GM18526 (cell line): ENCODE measurements around the gene CDH11.

Experiments used
- POLR2A ChIP-seq: IDR thresholded peaks from 3 replicates; pipeline ENCODE4 v1.6.1; 2011; ENCODE audit not compliant: insufficient read length; ENCODE audit errors: extremely low read depth

CDH11 gene

GRCh38 chr16:65038100-65038499 lies 83.8 kb downstream of the CDH11 start:
- TF ChIP-seq POLR2A: no peak

- TF ChIP-seq POLR2A: no peak
These were observed 84.3 kb downstream of the CDH11 start for GRCh38 chr16:65037556-65037955.

DNA sequence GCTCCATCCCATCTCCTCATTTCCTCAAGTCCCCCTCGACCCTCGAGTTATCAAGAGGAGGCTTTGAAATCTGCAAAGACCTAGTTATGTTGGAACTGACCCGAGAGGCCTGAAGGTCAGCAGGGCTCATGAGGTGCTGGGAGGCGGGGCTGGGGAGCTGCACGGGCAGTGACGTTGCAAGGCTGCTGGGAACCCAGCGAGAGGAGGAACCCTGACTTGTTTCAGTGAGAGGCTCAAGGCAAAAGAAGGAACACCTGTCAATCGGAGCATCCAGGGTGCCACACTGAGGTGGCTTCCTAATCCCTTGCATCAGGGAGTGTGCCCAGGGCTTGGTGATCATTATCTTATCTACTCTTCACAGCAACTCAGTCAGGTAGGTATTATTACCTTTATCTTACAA lies 86.9 kb downstream of the CDH11 start:
- TF ChIP-seq POLR2A: no peak

DNA sequence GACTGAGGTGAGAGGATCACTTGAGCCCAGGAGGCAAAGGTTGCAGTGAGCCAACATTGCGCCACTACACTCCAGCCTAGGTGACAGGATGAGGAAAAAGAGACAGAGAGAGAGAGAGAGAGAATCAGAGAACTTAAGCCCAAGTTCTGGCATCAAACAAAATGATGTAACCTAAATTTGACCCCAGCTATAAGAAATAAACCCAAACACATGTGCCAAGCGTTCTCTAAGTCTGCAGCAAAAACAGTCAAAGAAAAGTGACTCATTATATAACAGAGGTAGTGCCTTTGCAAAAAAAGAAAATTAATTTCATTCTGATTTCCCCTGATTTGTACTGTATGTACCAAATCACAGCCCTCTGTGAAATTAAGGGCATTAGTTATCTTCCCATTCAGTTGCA lies 89.5 kb downstream of the CDH11 start:
- no peak for TF ChIP-seq POLR2A

GRCh38 chr16:65024767-65025178 lies 97.1 kb downstream of the CDH11 start:
- no peak for TF ChIP-seq POLR2A

GRCh38 chr16:65023802-65024201 lies 98.1 kb downstream of the CDH11 start:
- no peak for TF ChIP-seq POLR2A

DNA sequence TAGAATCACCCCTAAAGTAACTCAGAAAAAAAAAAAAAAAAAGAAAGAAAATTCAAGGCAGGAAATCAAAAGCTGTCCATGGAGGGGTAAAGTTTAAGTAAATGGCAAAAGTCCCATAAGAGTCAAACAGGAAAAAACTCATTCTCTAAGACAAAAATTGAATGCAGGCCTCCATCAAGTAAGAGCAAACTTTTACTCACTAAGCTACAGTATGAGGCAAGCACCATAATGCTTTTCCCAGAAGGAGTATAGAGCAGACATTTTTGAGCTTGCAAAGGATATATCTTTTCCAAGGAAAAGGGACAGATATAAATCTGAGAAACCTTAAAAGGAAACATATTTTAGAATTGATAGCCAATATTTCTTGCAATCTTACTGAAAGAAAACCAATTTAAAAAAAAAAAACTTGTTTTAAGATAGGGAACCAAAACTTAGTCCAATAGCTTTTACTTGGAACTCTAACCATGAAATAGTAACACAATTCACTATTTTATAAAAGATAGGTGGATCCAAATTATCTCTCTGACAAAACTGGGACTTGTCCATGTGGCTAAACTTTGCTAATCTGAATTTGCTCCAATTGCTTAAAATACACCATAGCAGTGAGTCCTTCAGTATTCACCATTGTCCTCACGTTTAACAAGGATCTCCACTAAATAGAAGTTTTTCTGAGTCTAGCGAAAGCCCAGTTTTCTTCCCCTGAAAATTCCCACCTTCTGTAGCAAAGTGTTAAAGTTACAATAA lies 99.8 kb downstream of the CDH11 start:
- TF ChIP-seq POLR2A: no peak

DNA sequence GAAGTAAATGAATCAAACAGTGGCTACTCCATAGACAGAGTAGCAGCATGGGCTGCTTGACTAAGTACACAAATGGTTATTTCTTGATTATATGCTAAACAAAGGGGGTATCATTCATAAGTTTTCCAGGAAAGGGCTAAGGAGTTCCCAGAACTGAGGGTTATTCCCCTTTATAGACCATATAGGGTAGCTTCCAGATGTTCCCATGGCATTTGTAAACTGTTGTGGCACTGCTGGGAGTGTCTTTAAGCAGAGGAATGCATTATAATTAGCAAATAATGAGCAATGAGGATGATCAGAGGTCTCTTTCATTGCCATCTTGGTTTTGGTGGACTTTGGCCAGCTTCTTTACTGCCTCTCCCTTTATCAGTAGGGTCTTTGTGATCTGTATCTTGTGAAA lies 105.1 kb downstream of the CDH11 start:
- TF ChIP-seq POLR2A: no peak

- no peak for TF ChIP-seq POLR2A
These were observed 106.3 kb downstream of the CDH11 start for GRCh38 chr16:65015599-65015998.

- TF ChIP-seq POLR2A: no peak
These were observed 109.5 kb downstream of the CDH11 start for GRCh38 chr16:65012357-65012756.

DNA sequence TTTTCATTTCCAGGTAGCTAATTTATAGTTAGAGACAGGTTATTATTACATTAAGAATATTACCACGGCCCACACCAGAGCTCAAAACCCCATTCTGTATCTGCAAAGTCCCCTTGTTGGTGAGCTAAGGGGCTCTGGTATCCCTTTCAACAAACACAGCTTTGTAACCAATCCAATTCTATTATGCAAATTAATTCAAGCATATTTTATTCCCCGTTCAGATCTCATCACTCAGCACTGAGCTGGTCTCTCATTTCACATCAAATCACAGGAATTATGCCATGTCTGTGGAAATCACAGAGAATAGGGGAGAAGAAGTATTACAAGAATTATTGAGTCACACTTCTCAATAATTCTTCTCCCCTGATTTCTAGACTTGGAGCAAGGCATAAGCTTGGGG lies 111.7 kb downstream of the CDH11 start:
- TF ChIP-seq POLR2A: no peak

GRCh38 chr16:65005696-65006095 lies 116.2 kb downstream of the CDH11 start:
- no peak for TF ChIP-seq POLR2A

GRCh38 chr16:65004570-65004969 lies 117.3 kb downstream of the CDH11 start:
- TF ChIP-seq POLR2A: no peak

DNA sequence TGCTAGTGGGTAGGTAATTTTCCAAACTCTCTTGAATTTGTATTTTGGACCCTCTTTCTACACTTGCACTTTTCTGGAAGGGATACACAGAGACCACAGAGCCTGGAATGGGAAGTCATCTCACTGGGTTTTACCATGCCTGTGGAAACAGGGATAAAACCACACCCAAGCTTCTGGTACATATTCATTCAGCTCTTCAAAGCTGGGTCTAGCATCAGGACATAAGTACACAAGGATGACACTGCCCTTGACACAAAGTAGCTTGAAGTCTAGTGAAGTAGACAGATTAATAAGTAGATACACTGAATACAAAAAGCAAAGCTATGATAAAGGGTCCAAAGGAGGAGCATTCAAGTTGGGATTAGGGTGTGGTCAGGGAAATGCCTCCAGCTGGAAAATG lies 118.2 kb downstream of the CDH11 start:
- TF ChIP-seq POLR2A: no peak

- no peak for TF ChIP-seq POLR2A
These were observed 119.6 kb downstream of the CDH11 start for GRCh38 chr16:65002265-65002664.

DNA sequence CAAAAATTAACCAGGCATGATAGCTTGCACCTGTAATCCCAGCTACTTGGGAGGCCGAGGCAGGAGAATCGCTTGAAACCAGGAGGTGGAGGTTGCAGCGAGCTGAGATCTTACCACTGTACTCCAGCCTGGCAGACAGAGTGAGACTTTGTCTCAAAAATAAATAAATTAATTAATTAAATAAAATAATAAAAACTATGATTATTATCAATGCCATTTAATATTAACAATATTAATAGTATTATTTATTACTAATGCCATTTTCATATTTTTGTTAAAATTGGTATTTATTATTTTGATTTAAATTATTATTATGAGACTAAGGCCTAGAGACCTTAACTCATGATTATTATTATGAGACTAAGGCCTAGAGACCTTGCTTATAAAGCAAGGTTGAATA lies 121.2 kb downstream of the CDH11 start:
- no peak for TF ChIP-seq POLR2A

- no peak for TF ChIP-seq POLR2A
These were observed 124.1 kb downstream of the CDH11 start for GRCh38 chr16:64997751-64998150.

- TF ChIP-seq POLR2A: no peak
These were observed 124.7 kb downstream of the CDH11 start for GRCh38 chr16:64997121-64997520.

DNA sequence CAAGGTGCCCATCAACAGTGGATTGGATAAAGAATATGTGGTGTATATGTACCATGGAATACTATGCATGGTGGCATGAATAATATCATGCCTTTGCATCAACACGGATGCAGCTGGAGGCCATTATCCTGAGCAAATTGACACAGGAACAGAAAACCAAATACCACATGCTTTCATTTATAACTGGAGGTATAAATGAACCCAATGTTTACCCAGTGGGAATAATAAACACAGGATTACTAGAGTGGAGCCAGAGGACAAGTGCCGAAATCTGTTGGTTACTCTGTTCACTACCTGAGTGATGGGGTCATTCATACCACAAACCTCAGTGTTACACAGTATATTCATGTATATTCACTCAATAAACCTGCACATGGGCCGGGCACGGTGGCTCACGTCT lies 125.2 kb downstream of the CDH11 start:
- no peak for TF ChIP-seq POLR2A
